Adipocyte (in vitro differentiated cells): ENCODE data around the gene PROX1.

Source experiments
- DNase-seq: peaks from one replicate; pipeline ENCODE4 v3.0.0-alpha.2; 2015; ENCODE audit warnings: low read depth
- H3K27me3 ChIP-seq: replicated peaks from 2 replicates; pipeline ENCODE4 v1.7.0; 2013; ENCODE audit warnings: mild to moderate bottlenecking, low read length, moderate library complexity; ENCODE audit not compliant: control insufficient read depth, insufficient read depth
- H3K36me3 ChIP-seq: 2 replicates; pipeline ENCODE4 v1.7.0; 2013; ENCODE audit warnings: low read length, mild to moderate bottlenecking, moderate library complexity; ENCODE audit not compliant: control insufficient read depth, insufficient read depth, severe bottlenecking
- H3K4me1 ChIP-seq: 2 replicates; pipeline ENCODE4 v1.7.0; 2013; ENCODE audit warnings: mild to moderate bottlenecking, low read length, moderate library complexity; ENCODE audit not compliant: control insufficient read depth, insufficient read depth
- H3K4me3 ChIP-seq: 2 replicates; pipeline ENCODE4 v1.7.0; 2013; ENCODE audit warnings: mild to moderate bottlenecking, low read length, moderate library complexity
- H3K9ac ChIP-seq: 2 replicates; pipeline ENCODE4 v1.7.0; 2013; ENCODE audit warnings: mild to moderate bottlenecking, low read length, moderate library complexity
- H3K9me3 ChIP-seq: 2 replicates; pipeline ENCODE4 v1.7.0; 2013; ENCODE audit warnings: mild to moderate bottlenecking, low read length, moderate library complexity; ENCODE audit not compliant: control insufficient read depth

PROX1 gene

GRCh38 chr1:213982289-213982671 lies 5.5 kb upstream of the PROX1 start:
- H3K4me3 ChIP-seq: no peak overlapping the region
- DNase-seq: no peak
- H3K36me3 ChIP-seq: no peaks in the 10 kb centered on the region
- no peak overlapping the region for H3K9ac ChIP-seq
- H3K9me3 ChIP-seq: no peaks in the 10 kb centered on the region
- H3K4me1 ChIP-seq: peaks cover 19% of the 10 kb centered on the region
- H3K27me3 ChIP-seq: peaks cover 91% of the 10 kb centered on the region

GRCh38 chr1:213982672-213983492 lies 4.9 kb upstream of the PROX1 start:
- peaks cover 87% of the 10 kb centered on the region for H3K27me3 ChIP-seq
- H3K9me3 ChIP-seq: no peaks in the 10 kb centered on the region
- peaks cover 19% of the 10 kb centered on the region for H3K4me1 ChIP-seq
- no peak overlapping the region for H3K9ac ChIP-seq
- no peak for DNase-seq
- H3K4me3 ChIP-seq: peak overlapping the region; percentile 64
- H3K36me3 ChIP-seq: no peaks in the 10 kb centered on the region

- peaks cover 79% of the 10 kb centered on the region for H3K27me3 ChIP-seq
- H3K9me3 ChIP-seq: no peaks in the 10 kb centered on the region
- H3K36me3 ChIP-seq: no peaks in the 10 kb centered on the region
- no peak for DNase-seq
- H3K4me3 ChIP-seq: peak overlapping the region; percentile 64
- H3K9ac ChIP-seq: no peak overlapping the region
- peaks cover 19% of the 10 kb centered on the region for H3K4me1 ChIP-seq
Measured at GRCh38 chr1:213983493-213984386, 4.0 kb upstream of the PROX1 start.

GRCh38 chr1:213984387-213985208 lies 3.2 kb upstream of the PROX1 start:
- peaks cover 79% of the 10 kb centered on the region for H3K27me3 ChIP-seq
- no peaks in the 10 kb centered on the region for H3K9me3 ChIP-seq
- no peak overlapping the region for H3K9ac ChIP-seq
- H3K4me3 ChIP-seq: peak overlapping the region; percentile 55
- no peaks in the 10 kb centered on the region for H3K36me3 ChIP-seq
- no peak for DNase-seq
- peaks cover 19% of the 10 kb centered on the region for H3K4me1 ChIP-seq

DNA sequence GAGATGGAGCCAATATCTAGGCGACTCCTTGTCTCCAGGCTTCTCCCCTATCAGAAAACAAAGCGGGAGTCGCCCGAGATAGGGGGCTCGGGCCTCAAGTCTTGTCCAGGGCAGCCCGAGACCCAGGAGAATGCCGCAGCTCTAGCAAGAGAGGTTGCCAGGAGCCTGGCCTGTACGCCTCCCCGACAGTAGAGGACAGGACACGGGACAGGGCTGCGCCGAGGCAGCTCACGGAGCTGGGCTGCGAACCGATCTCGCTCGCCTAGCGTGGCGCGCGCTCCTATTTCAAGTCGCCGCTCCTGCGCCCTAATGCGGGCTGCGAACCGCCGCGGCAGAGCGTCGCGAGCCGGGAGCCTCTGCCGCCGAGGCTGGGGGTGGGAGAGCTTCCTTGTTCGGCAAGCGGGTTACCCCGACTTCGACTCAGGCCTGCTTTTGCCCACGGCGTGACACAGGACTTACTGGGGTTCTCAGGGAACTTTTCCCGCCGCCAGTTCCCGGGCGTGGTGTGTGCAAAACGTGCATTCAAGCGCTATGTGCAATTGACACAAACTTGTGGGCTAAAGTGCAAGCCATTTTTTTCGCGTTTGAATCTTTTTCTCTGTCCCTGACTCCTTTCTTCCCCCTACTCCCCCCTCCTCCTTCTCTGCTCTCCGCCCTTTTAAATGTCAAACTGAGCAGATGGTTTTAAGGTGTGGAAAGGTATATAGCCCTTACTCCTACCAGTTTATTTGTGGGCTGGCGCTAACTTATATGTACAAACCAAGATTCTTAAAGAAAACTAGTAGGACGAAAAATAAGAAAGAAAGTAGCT lies 2.4 kb upstream of the PROX1 start:
- H3K9me3 ChIP-seq: no peaks in the 10 kb centered on the region
- H3K27me3 ChIP-seq: peaks cover 82% of the 10 kb centered on the region
- H3K36me3 ChIP-seq: no peaks in the 10 kb centered on the region
- H3K9ac ChIP-seq: no peak overlapping the region
- H3K4me1 ChIP-seq: peaks cover 19% of the 10 kb centered on the region
- DNase-seq: peak; percentile 2
- H3K4me3 ChIP-seq: peak overlapping the region; percentile 55

- H3K4me3 ChIP-seq: no peak overlapping the region
- H3K9ac ChIP-seq: no peak overlapping the region
Measured at GRCh38 chr1:213986020-213986924, 1.5 kb upstream of the PROX1 start.

GRCh38 chr1:213986925-213987250 lies 885 bp upstream of the PROX1 start:
- Histone ChIP-seq H3K27me3 (peaks cover 74% of the 10 kb centered on the region), H3K4me3 (peak overlapping the region; percentile 88), H3K4me1 (peaks cover 19% of the 10 kb centered on the region), H3K36me3 (no peaks in the 10 kb centered on the region), H3K9ac (no peak overlapping the region), H3K9me3 (no peaks in the 10 kb centered on the region)
- DNase-seq: no peak

More at GRCh38 chr1:213986020-213986924, 1.5 kb upstream of the PROX1 start:
- DNase-seq: peak; percentile 12
- H3K9me3 ChIP-seq: no peaks in the 10 kb centered on the region
- no peaks in the 10 kb centered on the region for H3K36me3 ChIP-seq
- H3K27me3 ChIP-seq: peaks cover 80% of the 10 kb centered on the region
- peaks cover 19% of the 10 kb centered on the region for H3K4me1 ChIP-seq

DNA sequence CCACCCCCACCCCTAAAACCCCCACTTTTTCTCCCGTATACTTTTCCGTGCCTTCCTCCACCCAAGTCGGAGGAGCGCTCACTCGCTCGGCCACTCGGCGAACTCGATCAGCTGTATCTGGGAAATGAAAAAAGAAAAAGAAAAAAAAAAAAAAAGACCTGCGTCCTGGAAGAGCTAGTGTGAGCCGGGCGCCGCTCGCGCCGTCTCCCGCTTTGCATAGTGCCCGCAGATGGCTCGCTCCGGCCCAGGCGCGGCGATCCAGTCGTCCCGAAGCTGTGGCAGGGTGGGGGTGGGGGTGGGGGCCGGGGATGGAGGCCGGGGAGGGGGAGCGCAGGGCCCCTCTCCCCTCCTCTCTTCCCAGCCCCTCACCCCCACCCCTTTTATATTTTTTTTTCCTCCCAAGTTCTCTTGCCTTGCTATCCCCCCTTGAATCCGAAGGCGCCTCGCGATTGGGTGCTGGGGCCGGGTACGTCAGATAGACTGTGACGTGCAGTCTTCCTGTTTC lies 299 bp upstream of the PROX1 start:
- no peak for DNase-seq
- peak overlapping the region; percentile 88 for H3K4me3 ChIP-seq
- H3K9ac ChIP-seq: peak overlapping the region; percentile 76
- no peaks in the 10 kb centered on the region for H3K9me3 ChIP-seq
- peaks cover 19% of the 10 kb centered on the region for H3K4me1 ChIP-seq
- H3K36me3 ChIP-seq: no peaks in the 10 kb centered on the region
- peaks cover 68% of the 10 kb centered on the region for H3K27me3 ChIP-seq

DNA sequence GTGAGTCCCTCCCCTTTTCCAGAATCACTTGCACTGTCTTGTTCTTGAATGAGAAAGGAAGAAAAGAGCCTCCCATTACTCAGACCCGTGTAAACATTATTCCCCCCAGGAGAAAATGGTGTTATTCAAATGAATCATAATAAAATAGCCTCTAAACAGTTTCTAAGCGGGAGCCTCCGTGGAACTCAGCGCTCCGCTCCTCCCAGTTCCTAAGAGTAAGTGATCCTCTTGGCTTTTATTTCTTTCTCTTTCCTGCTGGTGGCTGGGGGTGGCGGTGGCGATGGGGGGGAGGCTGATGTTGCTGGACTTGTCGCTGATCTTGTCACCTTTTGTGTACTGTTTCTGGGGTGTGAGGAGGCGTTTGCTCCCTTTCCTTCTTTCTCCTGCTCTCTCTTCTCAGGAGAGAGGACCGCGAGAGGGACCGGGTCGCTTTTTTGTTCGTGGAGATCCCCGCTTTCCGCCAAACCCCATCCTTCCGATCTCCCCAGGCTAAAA lies 781 bp downstream of the PROX1 start:
- Histone ChIP-seq H3K36me3 (no peaks in the 10 kb centered on the region), H3K27me3 (peaks cover 59% of the 10 kb centered on the region), H3K9me3 (no peaks in the 10 kb centered on the region), H3K4me3 (peak overlapping the region; percentile 88), H3K4me1 (peaks cover 10% of the 10 kb centered on the region), H3K9ac (peak overlapping the region; percentile 76)
- peak; percentile 54 for DNase-seq
